HT-29 (cell line): ENCODE data around the gene CPED1. TPM values are rescaled to one million over a fixed set of nuclear protein-coding genes. Genes with fewer than 3 reads are reported as not detected.
"Not testable (repeated sequence)": the region's sequence is repeated elsewhere in the genome, so short reads cannot be mapped to it uniquely, and the experiment has no call there.

ENCODE experiments used
- DNase-seq: peaks from one replicate; pipeline ENCODE4 v3.0.0-alpha.2; 2015; ENCODE audit warnings: low spot score
- total RNA-seq: library from RNA; depleted of rRNA; stranded (reverse); fragments of >200 nt; shearing (Covaris generic); gene quantifications from 2 replicates; pipeline ENCODE4 v1.2.3, GENCODE V29; 2014

The CPED1 gene
- total RNA-seq, 1 experiment from 2014 or later = not detected

DNA sequence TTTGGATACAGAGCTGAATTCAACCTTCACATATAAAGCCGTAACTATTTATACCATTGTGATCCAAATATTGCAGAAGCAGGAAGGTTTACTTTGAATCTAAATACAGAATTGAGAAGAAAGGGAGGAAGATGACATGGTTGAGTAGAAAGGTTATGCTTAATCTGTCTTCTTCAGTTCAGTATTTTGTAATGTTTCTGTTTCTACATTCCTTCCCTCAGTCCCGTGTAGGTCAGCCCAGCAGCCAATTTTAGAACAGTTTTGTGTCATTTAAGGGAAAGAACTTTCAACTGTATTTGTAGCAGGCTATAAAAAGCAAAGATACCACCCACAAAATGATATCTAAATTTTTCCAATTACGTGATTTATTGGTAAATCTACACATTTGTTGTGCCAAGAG is 97.4 kb downstream of the CPED1 start:
- DNase-seq = no peak

DNA sequence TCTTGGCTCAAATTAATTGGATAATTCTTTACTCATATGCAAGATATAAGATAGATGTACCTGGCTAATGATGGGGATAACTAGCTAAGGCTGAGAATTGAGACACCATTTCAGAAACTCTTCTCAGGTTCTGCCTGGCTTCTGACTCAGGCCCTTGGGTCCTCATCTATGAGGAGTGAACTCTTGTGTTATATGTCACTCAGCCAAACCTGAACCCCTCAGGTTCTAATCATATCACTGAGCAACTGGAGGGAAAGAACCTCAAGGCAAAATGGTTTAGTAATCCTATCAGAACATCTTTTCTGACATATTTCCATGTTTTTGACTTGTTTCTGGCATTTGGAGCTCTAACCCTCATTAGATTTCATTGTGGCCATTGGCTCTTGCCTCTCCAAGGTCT is 100.4 kb downstream of the CPED1 start:
- no peak for DNase-seq

DNA sequence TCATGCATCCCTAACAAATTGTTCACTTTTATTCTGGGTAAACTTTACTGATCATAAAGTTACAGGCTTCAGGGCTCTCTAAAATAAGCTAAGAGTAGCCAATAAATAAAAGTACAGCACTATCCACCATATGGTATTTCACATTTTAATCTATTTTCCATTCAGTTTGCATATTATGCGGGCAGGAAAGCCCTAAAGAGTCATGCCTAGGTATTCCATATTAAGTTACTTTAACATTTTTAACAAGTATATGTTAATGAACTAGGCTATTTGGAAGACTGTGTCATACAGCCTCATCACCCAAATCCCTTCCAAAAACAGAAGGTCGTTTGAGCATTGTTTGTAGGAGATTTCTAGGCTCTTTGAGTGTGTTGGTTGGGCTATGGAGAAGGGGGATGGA is 106.3 kb downstream of the CPED1 start:
- no peak for DNase-seq

DNA sequence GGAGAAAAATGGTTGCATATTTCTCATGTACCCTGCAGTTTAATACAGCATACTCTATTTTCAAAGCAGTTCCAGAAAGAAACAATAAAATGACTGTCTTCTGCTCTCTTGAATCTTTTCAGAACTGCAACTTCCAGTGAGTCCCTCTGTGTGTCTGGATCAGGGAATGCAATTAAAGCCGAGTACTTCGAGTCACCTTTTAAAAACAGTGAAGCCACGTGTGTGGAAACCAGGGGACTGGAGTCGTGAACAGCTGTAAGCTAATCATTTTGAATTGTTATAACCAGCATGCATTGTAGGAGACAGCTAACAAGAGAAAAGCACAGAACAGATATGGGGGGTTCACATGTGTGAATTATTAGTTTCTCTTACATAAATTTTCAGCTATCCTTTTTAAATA is 109.1 kb downstream of the CPED1 start:
- no peak for DNase-seq

DNA sequence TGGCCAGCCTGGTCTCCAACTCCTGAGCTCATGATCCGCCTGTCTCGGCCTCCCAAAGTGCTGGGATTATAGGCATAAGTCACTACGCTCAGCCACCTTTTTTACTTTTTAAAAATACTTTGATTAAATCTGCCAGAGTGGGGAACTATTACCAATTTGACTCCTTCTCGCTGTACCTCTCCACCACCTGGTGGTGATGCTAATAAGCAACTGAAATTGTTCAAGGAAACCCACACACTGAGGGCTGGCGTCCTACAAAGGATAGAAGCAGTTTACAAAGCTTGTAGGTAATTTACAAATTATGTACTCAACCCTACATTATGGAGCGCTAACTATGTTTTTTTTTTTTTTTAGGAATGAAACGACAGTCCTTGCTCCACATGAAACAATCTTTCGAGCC is 111.1 kb downstream of the CPED1 start:
- DNase-seq = peak; percentile 19

DNA sequence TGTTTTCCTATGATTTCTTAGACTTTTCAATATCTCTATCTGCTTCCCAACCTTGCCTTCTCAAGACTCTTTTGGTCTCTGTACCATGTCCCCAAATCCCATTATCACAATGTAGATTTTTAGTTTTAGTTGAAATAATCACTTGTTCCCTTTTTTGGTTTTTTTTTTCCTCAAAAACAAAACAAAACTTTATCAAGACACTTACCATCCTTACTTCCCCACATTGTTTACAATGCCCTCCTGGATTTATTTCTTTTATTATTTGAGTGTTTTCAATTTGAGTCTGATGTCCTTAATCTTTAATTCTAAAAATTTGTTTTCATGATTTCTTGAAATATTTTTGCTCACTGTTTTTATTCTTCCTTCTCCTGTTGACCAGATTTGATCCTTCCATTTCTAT is 112.6 kb downstream of the CPED1 start:
- no peak for DNase-seq

DNA sequence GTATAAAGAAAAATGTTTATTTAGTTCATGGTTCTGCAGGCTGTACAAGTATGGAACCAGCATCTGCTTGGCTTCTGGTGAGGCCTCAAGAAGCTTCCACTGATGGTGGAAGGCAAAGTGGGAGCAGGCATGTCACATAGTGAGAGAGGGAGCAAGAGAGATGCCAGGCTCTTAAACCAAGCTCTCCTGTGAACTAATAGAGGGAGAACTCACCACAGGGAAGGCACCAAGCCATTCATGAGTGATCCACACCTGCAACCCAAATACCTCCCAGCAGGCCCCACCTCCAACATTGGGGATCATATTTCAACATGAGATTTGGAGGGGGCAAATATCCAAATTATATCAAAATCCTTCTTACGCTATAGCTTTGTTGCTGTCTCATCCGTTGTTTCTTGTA is 113.1 kb downstream of the CPED1 start:
- no peak for DNase-seq

DNA sequence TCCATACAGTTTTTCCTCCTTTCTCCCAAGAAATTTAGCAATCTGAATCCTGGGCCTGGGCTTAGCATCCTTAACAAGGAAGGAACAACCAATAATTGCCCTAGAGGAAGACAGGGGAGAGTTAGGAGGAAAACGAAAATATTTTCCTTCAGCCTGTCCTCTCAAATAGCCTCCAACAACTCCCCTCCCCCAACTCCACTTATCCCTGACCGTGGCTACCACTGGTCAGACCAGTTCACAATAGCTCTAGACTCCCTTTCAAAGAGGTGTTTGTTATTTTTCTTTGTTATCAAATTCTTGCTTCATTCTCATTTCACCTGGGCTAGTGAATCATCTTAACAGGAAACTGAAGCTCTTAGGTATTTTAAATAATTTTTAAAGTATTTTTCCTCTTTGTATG is 114.1 kb downstream of the CPED1 start:
- peak; percentile 71 for DNase-seq

DNA sequence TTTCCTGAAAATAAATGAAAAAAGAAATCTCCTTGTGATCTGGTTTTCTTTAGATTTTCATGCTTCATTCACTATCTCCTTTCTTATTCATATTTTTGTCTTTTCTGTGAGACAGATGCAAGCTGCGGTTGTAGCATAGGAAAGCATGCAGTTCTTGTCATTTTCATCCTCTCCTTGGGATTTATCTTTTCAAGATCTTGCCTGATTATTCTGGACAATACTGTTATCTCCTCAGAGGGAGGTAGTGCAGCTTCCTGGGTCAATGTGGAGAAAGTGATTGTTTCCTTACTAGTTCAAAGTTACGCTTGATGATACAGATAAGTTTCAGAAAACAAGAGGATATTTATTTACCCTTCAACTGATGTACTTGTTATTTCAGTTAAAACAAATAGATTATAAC is 114.6 kb downstream of the CPED1 start:
- DNase-seq = no peak

DNA sequence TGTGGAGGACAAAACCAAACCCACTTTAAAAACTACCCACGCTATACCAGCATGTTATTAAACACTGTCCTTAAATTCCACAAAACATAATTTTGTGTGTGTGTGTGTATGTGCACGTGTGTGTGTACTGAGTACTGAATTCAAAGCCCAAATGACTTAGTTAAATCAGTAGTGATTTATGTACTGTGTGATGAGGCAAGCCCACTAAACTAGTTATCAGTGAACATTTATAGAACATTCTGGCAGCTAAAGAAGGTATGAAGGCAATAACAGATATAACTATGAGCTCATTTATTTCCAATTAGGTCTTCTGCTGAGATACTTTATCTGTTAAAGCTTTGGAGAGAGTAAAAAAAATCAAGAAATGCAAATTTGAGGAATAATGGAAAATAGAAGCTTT is 115.1 kb downstream of the CPED1 start:
- DNase-seq = no peak

DNA sequence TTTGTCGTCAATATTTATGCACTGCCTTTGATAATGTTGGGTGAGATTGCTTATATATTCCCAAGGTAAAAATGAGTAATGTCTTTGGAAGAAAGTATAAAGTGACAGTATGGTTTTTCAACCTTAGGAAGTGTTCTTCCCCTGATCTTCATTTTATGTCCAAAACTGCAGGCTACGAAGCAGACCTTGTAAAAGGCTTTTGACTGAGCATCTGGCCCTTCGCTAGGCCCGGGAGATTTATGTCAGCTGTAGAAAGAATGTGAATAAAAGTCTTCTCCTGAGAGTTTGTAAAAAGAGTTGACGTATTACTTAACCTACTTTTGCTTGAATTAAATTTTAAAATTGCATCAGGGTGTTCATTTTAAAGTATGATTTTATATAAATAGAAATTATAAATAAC is 116.8 kb downstream of the CPED1 start:
- DNase-seq = no peak

DNA sequence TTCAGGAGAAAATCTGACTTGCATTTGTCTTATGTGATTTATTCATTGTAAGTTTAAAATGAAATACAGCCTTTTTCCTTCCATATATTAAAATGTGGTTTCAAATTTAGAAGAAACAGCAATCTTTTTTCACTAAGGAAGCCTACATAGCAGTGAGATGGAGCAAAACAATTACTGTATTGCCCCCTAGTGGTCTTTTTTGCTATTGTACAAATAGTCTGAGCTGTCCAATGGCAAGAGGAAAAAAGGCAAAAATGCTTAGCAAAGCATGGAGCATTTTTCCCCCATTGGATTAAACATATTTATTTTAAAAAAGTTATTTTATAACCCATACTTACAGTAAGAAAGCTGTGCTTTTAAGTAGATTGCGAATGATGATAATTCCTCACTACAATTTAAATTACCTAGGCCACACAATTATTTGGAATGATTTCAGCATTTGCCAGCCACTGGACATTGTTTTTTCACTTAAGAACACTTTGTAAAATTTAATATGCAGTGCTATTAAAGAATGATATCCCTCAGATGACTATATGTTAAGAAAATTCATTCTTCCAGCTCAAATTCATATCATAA is 119.5 kb downstream of the CPED1 start:
- DNase-seq = peak; percentile 77

DNA sequence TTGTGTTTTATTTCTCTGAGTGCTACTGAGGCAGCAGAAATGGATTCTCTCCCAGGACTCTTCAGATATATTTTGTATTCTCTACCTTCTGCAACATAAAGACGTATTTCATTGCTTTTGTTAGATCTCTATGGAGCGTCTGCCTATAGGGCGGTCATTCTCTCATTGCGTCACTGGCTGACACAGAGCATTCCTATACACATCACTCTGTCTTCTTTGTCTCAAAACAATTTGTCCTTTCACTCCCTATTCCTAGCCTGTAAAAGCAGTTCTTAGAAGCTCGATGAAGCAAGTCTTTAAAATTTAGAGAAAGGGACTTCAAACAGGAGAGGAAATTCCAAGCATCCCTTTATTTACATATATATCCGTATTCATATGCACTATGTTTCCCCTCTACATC is 120.6 kb downstream of the CPED1 start:
- DNase-seq = no peak

DNA sequence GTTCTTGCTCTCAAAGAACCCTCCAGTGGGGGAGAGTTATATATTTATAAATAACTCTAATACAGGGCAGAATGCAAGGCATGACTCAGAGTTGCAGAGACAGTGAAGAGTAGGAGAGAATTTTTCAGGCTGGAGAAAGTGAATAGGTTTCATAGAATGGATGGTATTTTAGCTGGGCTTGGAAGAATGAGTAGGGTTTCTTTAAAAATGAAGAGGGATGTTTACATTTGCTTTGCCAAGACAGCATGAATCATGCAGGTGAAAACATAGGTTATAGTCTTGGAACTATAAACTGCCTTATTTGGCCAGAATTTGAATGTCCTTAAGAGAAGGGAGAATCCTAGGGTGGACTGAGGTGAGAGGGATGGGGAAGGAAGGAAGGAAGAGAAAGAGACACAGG is 124.8 kb downstream of the CPED1 start:
- no peak for DNase-seq

DNA sequence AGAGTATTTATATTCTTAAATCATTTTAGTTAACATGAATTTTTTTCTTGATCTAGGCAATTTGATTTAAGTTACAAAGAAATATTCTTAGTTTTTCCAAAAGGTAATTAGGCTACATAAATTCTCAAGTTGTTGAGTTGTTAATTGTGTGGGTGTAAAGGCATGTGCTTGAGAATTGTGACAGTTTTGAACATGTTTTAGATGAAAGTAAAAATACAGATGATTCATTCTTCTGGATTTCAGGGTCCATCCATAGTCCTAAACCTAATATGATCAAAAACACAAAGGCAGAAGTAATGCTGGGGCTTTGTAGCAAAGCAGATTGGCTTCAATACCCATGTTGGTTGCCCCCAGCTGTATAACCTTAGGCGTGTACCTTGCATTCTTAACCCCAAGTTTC is 127.9 kb downstream of the CPED1 start:
- no peak for DNase-seq

DNA sequence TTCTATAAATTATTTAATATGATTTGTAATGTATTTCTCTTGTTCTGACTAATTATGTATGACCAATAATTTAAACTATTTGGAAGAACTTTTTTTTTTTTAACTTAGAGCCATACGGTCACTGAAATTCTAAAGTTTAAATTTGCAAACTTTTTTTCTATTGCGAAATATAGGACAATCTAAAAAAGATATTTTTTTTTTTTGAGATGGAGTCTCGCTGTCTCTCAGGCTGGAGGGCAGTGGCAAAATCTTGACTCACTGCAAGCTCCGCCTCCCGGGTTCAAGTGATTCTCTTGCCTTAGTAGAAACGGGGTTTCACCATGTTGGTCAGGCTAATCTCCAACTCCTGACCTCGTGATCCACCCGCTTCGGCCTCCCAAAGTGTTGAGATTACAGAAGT is 130.5 kb downstream of the CPED1 start:
- no peak for DNase-seq

DNA sequence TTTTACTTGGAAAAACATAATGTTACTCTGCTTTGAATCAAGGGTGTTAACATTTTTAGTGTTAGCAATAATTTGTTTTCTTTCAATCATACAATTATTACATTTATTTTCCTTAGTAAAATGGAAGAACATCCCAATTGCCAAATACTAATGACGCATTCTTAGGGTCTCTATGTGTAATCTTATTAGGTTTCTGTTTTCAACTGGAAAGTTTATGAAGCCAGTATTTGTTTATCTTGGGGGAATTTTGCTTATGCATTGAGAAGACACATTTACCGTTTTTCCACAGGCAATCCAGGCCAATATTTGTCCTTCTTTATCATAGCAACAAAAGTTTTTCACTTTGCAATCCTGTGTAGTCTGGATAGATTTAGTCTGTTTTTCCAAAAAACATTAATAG is 134.5 kb downstream of the CPED1 start:
- no peak for DNase-seq

DNA sequence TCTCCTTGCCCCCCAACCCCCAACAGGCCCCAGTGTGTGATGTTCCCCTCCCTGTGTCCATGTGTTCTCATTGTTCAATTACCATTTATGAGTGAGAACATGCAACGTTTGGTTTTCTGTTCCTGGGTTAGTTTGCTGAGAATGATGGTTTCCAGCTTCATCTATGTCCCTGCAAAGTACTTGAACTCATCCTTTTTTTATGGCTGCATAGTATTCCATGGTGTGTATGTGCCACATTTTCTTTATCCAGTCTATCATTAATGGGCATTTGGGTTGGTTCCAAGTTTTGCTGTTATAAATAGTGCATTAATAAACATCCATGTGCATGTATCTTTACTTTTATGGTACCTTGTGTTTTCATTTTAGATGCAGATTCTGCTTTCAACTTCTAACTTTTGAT is 136.9 kb downstream of the CPED1 start:
- not testable (repeated sequence) for DNase-seq

DNA sequence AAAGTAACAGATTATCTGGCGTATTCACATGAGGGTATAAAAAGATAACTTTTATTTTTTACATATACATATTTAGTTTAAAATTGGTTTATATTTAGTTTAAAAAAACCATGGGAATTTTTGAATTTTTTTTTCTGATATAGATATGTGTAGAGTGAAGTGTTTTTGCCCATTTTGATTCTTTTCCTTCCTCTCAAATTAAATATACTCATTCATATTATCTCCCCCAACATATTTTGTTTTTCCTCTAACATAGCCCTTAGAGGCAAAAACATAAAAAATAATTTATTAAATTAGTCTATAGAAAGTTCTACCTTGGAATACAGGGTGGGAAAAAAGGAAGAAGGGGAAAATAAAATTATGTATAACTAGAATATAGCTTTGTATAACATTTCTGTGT is 137.7 kb downstream of the CPED1 start:
- no peak for DNase-seq

DNA sequence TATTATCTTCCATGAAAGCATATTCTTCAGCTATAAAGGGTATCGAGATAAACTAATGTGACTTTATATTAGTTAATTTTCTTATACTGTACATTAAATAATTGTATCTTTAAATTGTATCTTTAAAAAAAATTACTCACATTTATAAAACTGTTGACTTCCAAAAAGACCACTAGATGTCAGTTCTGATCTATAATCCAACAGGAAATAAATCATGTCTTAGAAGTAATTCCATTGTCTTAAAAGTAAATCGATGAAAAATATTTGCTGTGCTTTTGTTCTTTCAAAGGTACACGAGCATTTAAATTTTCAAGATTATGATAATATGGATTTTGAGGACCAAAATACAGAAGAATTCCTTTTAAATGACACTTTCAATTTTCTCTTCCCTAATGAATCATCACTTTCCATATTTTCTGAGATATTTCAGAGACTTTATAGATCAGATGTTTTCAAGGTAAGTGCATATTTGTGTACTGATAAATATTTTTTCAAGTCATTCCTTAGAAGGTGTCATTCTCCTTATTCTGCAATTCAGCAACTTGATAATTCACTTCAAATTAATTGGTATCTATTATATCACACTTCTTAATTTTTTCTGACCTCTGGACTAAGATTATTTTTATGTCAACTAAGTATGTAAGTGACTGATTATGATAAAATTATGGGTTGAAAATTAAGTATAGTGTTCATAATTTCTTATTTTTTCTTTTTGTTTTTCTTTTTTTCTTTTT is 138.5 kb downstream of the CPED1 start:
- peak; percentile 53 for DNase-seq

DNA sequence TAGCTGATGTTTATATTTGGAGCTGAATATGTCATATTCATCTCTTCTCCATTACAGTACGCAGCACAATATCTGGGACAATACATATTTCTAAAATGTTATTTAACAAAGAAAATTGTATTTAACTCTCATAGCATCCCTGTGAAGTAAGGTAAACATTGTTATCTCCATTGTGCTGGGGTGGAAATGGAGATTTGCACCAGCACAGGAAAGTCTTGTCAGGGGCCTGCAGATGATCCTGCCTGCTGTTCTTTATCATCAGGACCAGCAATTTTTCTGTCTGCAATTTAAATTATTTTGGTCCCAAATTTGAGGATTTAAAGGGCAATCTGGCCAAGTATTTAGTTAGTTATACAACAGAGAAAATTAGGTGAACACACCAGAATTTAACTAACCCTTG is 144.4 kb downstream of the CPED1 start:
- DNase-seq = no peak

DNA sequence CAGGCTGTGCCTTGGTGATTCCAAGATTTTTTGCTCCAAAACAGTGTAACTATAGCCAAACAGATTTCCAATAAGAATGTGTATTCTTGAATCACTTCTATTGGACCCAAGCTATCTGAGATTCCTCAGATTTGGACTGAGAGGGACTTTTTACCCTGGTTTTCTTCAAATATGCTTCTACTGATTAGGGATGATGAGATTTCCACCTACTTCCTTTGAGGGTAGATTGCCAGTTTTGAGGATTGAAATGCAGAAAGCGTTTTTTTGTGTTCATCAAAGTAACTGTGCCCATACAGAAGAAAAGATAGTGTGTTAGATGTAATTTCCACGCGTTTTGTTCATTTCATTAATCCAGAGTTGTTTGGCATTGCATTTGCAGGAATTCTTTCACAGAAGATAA is 144.9 kb downstream of the CPED1 start:
- no peak for DNase-seq

DNA sequence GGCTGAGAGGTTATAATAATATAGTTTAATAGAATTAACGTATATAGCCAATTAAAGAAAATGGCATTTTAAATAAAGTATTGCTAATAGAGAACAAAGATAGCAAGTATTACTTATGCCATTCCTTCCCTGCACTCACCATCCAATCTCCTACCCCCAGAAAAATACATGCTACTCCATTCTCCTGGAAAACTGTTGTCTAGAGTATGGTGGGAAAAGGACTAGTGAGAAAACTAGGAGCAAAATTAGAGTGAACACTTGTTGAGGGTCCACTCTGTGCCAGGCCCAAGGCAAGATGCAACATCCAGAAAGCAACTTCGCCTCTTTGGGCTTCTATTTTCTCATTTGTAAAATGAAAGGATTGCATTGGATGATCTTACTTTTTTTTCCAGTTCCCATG is 149.1 kb downstream of the CPED1 start:
- DNase-seq = no peak
